HG03064 (cell line): Measurements from ENCODE around the gene UCN.
"Not testable (repeated sequence)": the region's sequence is repeated elsewhere in the genome, so short reads cannot be mapped to it uniquely, and the experiment has no call there.

Experiments
- ATAC-seq: cut with Tn5 transposase; IDR thresholded peaks from one replicate; pipeline ENCODE4 v1.9.1; 2021; ENCODE audit warnings: low read depth; ENCODE audit not compliant: unreplicated experiment

Gene UCN

GRCh38 chr2:27308359-27308881 lies at the start of gene UCN:
TSS of gene UCN (minus strand) at chr2:27308445. CDS start at chr2:27307895, 550 bp downstream.
- ATAC-seq, result no peak

GRCh38 chr2:27356382-27357181 lies 48.3 kb upstream of the UCN start, which contains the start of gene GTF3C2:
TSS of gene GTF3C2 (minus strand) at chr2:27356764. CDS start at chr2:27343554, 13,210 bp downstream.
- ATAC-seq, result peak; percentile 82

- peak; percentile 31 for ATAC-seq
These were observed 47.8 kb upstream of the UCN start for GRCh38 chr2:27356056-27356381.

GRCh38 chr2:27354597-27354927 lies 46.3 kb upstream of the UCN start:
- no peak for ATAC-seq

GRCh38 chr2:27353762-27354596 lies 45.7 kb upstream of the UCN start:
- ATAC-seq, result no peak

- not testable (repeated sequence) for ATAC-seq
These were observed 45.1 kb upstream of the UCN start for GRCh38 chr2:27353386-27353761.

GRCh38 chr2:27351802-27352598 lies 43.8 kb upstream of the UCN start:
- no peak for ATAC-seq

GRCh38 chr2:27350106-27350693 lies 42.0 kb upstream of the UCN start:
- ATAC-seq, result no peak

GRCh38 chr2:27347641-27348040 lies 39.4 kb upstream of the UCN start:
- no peak for ATAC-seq

- ATAC-seq, result no peak
These were observed 27.9 kb upstream of the UCN start for GRCh38 chr2:27336173-27336572.

- ATAC-seq, result no peak
These were observed 27.1 kb upstream of the UCN start for GRCh38 chr2:27335311-27335710.

- ATAC-seq, result no peak
These were observed 16.5 kb upstream of the UCN start for GRCh38 chr2:27324720-27325119.

GRCh38 chr2:27323596-27324285 lies 15.5 kb upstream of the UCN start:
- ATAC-seq, result no peak

- peak; percentile 74 for ATAC-seq
These were observed 14.7 kb upstream of the UCN start, which contains the start of gene MPV17 for GRCh38 chr2:27322766-27323595. TSS of gene MPV17 (minus strand) at chr2:27323097. CDS start at chr2:27322517, 580 bp downstream.

- ATAC-seq, result no peak
These were observed 14.1 kb upstream of the UCN start for GRCh38 chr2:27322301-27322765.

- ATAC-seq, result no peak
These were observed 12.8 kb upstream of the UCN start for GRCh38 chr2:27320958-27321543.

- not testable (repeated sequence) for ATAC-seq
These were observed 11.6 kb upstream of the UCN start for GRCh38 chr2:27319839-27320238.

- no peak for ATAC-seq
These were observed 8.6 kb upstream of the UCN start for GRCh38 chr2:27316655-27317412.
